GM23338 (cell line): ENCODE results near the gene TASOR2. TPM values are rescaled to one million over a fixed set of nuclear protein-coding genes. Genes with fewer than 3 reads are reported as not detected.

Source experiments
- ATAC-seq: fragments of 200-7000 bp; cut with Tn5 transposase; 3 replicates; pipeline ENCODE4 v1.9.1; 2020
- DNase-seq: peaks from one replicate; pipeline ENCODE4 v3.0.0-alpha.2; 2015; ENCODE audit warnings: low spot score
- H2AFZ ChIP-seq: fragments of 200-600 bp; sonication (generic); 2 replicates; pipeline ENCODE4 v1.8.0; 2016; ENCODE audit warnings: antibody characterized with exemption, mild to moderate bottlenecking, moderate library complexity
- H3F3A ChIP-seq: fragments of 200-600 bp; sonication (generic); replicated peaks from 2 replicates; pipeline ENCODE4 v1.8.0; 2017; ENCODE audit warnings: antibody characterized with exemption, mixed run types, low read depth
- H3K27ac ChIP-seq: fragments of 200-600 bp; sonication (generic); 2 replicates; pipeline ENCODE4 v1.6.1; 2016; ENCODE audit warnings: low read depth
- H3K27me3 ChIP-seq: fragments of 200-600 bp; sonication (generic); 2 replicates; pipeline ENCODE4 v1.8.0; 2016; ENCODE audit warnings: mild to moderate bottlenecking, mixed run types, moderate library complexity; ENCODE audit not compliant: insufficient read depth
- H3K36me3 ChIP-seq: fragments of 200-600 bp; sonication (generic); 2 replicates; pipeline ENCODE4 v1.8.0; 2016; ENCODE audit warnings: mild to moderate bottlenecking; ENCODE audit not compliant: insufficient read depth
- H3K4me1 ChIP-seq: fragments of 200-600 bp; sonication (generic); 2 replicates; pipeline ENCODE4 v1.8.0; 2016; ENCODE audit warnings: mild to moderate bottlenecking, moderate library complexity; ENCODE audit not compliant: insufficient read depth
- H3K4me2 ChIP-seq: fragments of 200-600 bp; sonication (generic); 2 replicates; pipeline ENCODE4 v1.7.1; 2017; ENCODE audit warnings: mixed run types
- H3K4me3 ChIP-seq: fragments of 200-600 bp; sonication (generic); 2 replicates; pipeline ENCODE4 v1.6.1; 2016; ENCODE audit warnings: mixed run types
- H3K79me2 ChIP-seq: fragments of 200-600 bp; sonication (generic); replicated peaks from 2 replicates; pipeline ENCODE4 v1.8.0; 2017; ENCODE audit warnings: mild to moderate bottlenecking; ENCODE audit not compliant: insufficient read depth
- H3K9me2 ChIP-seq: fragments of 200-600 bp; sonication (generic); 2 replicates; pipeline ENCODE4 v1.8.0; 2017; ENCODE audit not compliant: insufficient read depth
- H4K20me1 ChIP-seq: fragments of 200-600 bp; sonication (generic); replicated peaks from 2 replicates; pipeline ENCODE4 v1.8.0; 2017; ENCODE audit warnings: mild to moderate bottlenecking; ENCODE audit not compliant: insufficient read depth
- H3K27ac Mint-ChIP-seq: 2 replicates; pipeline ENCODE4 v1.8.0; 2020; ENCODE audit warnings: inconsistent platforms, mild to moderate bottlenecking, moderate library complexity, mixed read lengths
- H3K27me3 Mint-ChIP-seq: 3 replicates; pipeline ENCODE4 v1.8.0; 2022; ENCODE audit warnings: low read depth, mild to moderate bottlenecking, moderate library complexity, mixed read lengths, inconsistent platforms; ENCODE audit not compliant: insufficient read depth, poor library complexity
- H3K36me3 Mint-ChIP-seq: 3 replicates; pipeline ENCODE4 v1.8.0; 2021; ENCODE audit warnings: low read depth, mild to moderate bottlenecking, inconsistent platforms, moderate library complexity, mixed read lengths
- H3K4me1 Mint-ChIP-seq: 3 replicates; pipeline ENCODE4 v1.8.0; 2020; ENCODE audit warnings: mild to moderate bottlenecking, inconsistent platforms, mixed read lengths
- H3K4me3 Mint-ChIP-seq: 3 replicates; pipeline ENCODE4 v1.8.0; 2021; ENCODE audit warnings: moderate library complexity, mild to moderate bottlenecking, inconsistent platforms, mixed read lengths
- H3K9me3 Mint-ChIP-seq: 3 replicates; pipeline ENCODE4 v1.8.0; 2020; ENCODE audit warnings: moderate library complexity, mild to moderate bottlenecking, inconsistent platforms, mixed read lengths
- CREB1 ChIP-seq: fragments of 250-450 bp; sonication (Bioruptor Pico); IDR thresholded peaks from 2 replicates; pipeline ENCODE4 v1.5.0; 2020; ENCODE audit warnings: low read depth, mild to moderate bottlenecking, moderate library complexity
- EZH2 ChIP-seq: fragments of 200-600 bp; sonication (generic); IDR thresholded peaks from one replicate; pipeline ENCODE4 v1.8.0; 2017; ENCODE audit warnings: antibody characterized with exemption, mild to moderate bottlenecking, low read depth; ENCODE audit not compliant: unreplicated experiment
- EZH2phosphoT487 ChIP-seq: fragments of 200-600 bp; sonication (generic); IDR thresholded peaks from one replicate; pipeline ENCODE4 v1.8.1; 2018; ENCODE audit warnings: antibody characterized with exemption; ENCODE audit not compliant: unreplicated experiment
- NANOG ChIP-seq: IDR thresholded peaks from 2 replicates; pipeline ENCODE4 v1.6.1; 2016; ENCODE audit warnings: antibody characterized with exemption, borderline replicate concordance
- POLR2AphosphoS5 ChIP-seq: IDR thresholded peaks from 2 replicates; pipeline ENCODE4 v1.6.1; 2016; ENCODE audit warnings: antibody characterized with exemption, low read depth
- ZNF114 ChIP-seq: fragments of 250-450 bp; sonication (Bioruptor Pico); IDR thresholded peaks from 2 replicates; pipeline ENCODE4 v1.5.0; 2020; ENCODE audit warnings: mild to moderate bottlenecking, moderate library complexity
- polyA plus RNA-seq: library from polyadenylated mRNA; unstranded; fragments of >200 nt; fragmentation: Nextera tagmentation; extraction: Ambion mirVana; gene quantifications from 2 replicates; pipeline ENCODE4 v1.2.1, GENCODE V29; 2016
- total RNA-seq: library from RNA; depleted of rRNA; stranded (reverse); fragments of >200 nt; shearing (Covaris generic); gene quantifications from 2 replicates; pipeline ENCODE4 v1.2.3, GENCODE V29; 2014
- TF ChIP-seq, protein P1 (sequence below), 2 experiments: fragments of 200-600 bp in 1 of 2; sonication (generic) in 1 of 2; conservative IDR thresholded peaks; 2 replicates each; pipeline versions ENCODE4 v1.5.1 to v1.6.1; 2016 to 2017; ENCODE audit warnings: antibody characterized with exemption in 2 of 2, low read depth in 2 of 2, mild to moderate bottlenecking in 2 of 2, moderate library complexity in 1 of 2
- TF ChIP-seq, protein P2 (sequence below): IDR thresholded peaks from one replicate; pipeline ENCODE4 v1.6.1; 2018; ENCODE audit warnings: antibody characterized with exemption; ENCODE audit not compliant: unreplicated experiment

The TASOR2 gene
- total and polyA plus RNA-seq, 2 experiments from 2014 or later = 45.2 to 110 TPM

DNA sequence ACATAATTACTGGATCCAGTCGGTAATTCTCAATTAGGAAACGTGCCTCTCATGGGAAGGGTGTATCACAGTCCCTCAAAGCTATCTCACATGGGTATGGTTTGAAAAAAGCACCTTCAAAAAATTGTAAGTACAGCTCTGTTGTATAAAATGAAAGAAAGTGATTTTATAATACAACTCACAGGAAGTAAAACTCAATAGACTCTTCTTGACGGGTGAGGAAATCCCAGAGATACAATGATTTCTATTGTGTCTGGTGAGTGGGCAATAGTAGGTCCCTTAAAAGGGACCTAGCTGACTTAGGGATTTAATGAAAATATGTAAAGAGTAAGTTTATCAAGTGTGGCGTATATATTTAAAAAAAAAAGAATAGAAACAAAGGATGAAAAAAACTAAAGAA is 27.0 kb downstream of the TASOR2 start (continued):
- TF ChIP-seq, protein P1, sequence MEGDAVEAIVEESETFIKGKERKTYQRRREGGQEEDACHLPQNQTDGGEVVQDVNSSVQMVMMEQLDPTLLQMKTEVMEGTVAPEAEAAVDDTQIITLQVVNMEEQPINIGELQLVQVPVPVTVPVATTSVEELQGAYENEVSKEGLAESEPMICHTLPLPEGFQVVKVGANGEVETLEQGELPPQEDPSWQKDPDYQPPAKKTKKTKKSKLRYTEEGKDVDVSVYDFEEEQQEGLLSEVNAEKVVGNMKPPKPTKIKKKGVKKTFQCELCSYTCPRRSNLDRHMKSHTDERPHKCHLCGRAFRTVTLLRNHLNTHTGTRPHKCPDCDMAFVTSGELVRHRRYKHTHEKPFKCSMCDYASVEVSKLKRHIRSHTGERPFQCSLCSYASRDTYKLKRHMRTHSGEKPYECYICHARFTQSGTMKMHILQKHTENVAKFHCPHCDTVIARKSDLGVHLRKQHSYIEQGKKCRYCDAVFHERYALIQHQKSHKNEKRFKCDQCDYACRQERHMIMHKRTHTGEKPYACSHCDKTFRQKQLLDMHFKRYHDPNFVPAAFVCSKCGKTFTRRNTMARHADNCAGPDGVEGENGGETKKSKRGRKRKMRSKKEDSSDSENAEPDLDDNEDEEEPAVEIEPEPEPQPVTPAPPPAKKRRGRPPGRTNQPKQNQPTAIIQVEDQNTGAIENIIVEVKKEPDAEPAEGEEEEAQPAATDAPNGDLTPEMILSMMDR (conservative IDR thresholded peaks at IDR 0.05; ENCODE audit: low read depth in 2 of 2) = no peak
- no peak for TF ChIP-seq POLR2AphosphoS5
- TF ChIP-seq EZH2 = no peak
- TF ChIP-seq, protein P2, sequence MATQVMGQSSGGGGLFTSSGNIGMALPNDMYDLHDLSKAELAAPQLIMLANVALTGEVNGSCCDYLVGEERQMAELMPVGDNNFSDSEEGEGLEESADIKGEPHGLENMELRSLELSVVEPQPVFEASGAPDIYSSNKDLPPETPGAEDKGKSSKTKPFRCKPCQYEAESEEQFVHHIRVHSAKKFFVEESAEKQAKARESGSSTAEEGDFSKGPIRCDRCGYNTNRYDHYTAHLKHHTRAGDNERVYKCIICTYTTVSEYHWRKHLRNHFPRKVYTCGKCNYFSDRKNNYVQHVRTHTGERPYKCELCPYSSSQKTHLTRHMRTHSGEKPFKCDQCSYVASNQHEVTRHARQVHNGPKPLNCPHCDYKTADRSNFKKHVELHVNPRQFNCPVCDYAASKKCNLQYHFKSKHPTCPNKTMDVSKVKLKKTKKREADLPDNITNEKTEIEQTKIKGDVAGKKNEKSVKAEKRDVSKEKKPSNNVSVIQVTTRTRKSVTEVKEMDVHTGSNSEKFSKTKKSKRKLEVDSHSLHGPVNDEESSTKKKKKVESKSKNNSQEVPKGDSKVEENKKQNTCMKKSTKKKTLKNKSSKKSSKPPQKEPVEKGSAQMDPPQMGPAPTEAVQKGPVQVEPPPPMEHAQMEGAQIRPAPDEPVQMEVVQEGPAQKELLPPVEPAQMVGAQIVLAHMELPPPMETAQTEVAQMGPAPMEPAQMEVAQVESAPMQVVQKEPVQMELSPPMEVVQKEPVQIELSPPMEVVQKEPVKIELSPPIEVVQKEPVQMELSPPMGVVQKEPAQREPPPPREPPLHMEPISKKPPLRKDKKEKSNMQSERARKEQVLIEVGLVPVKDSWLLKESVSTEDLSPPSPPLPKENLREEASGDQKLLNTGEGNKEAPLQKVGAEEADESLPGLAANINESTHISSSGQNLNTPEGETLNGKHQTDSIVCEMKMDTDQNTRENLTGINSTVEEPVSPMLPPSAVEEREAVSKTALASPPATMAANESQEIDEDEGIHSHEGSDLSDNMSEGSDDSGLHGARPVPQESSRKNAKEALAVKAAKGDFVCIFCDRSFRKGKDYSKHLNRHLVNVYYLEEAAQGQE = no peak
- TF ChIP-seq CREB1 (CRISPR knock-in tag) = no peak

DNA sequence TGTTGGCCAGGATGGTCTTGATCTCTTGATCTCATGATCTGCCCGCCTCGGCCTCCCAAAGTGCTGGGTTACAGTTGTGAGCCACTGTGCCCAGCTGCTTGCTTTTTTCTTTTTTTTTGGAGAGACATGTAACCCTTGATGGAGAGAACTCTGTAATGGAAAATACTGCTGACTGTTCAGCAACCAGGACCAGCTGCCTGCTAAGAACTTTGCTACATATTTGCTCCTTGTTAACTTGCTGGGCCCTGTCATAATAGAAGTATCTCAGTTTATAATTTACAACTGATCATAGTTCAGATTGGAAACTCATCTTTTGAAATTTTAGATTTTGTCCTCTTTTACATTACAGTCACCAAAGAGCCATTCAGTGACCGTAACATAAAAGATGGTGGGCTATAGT is 34.9 kb downstream of the TASOR2 start:
- Histone ChIP-seq H3K4me3 (no peak overlapping the region), H3K36me3 (peaks cover 3% of the 10 kb centered on the region; the same call in 1 of the 2 replicates), H2AFZ (no peak overlapping the region), H4K20me1 (peaks cover 5% of the 10 kb centered on the region; the same call in 1 of the 2 replicates), H3K27ac (no peak overlapping the region), H3K4me2 (no peak overlapping the region), H3F3A (no peaks in the 10 kb centered on the region), H3K4me1 (no peaks in the 10 kb centered on the region), H3K9me2 (no peaks in the 10 kb centered on the region), H3K27me3 (no peaks in the 10 kb centered on the region), H3K79me2 (peaks cover 40% of the 10 kb centered on the region)
- H3K4me1 Mint-ChIP-seq = peaks cover 4% of the 10 kb centered on the region; the same call in 2 of the 3 replicates
- H3K27me3 Mint-ChIP-seq = no peaks in the 10 kb centered on the region
- ATAC-seq (no peak), DNase-seq (no peak)
- no peak overlapping the region; the same call in 1 of the 2 replicates for H3K27ac Mint-ChIP-seq
- H3K36me3 Mint-ChIP-seq = peaks cover 14% of the 10 kb centered on the region; the same call in 2 of the 3 replicates
- no peak overlapping the region for H3K4me3 Mint-ChIP-seq
- no peaks in the 10 kb centered on the region for H3K9me3 Mint-ChIP-seq
- TF ChIP-seq NANOG (no peak), EZH2 (no peak), CREB1 (CRISPR knock-in tag) (no peak), EZH2phosphoT487 (no peak), POLR2AphosphoS5 (no peak), ZNF114 (CRISPR knock-in tag) (no peak)
- TF ChIP-seq, protein P2 = no peak
- TF ChIP-seq, protein P1 (conservative IDR thresholded peaks at IDR 0.05; ENCODE audit: low read depth in 2 of 2) = no peak
